Choroid plexus epithelial cell (primary cell): ENCODE measurements around the gene ARSJ.

Experiments used
- DNase-seq: peaks from one replicate; pipeline ENCODE4 v3.0.0-alpha.2; 2010; ENCODE audit warnings: low read depth
- H3K4me3 ChIP-seq: 2 replicates; pipeline ENCODE4 v1.5.1; 2011; ENCODE audit warnings: low read depth, mild to moderate bottlenecking, control low read depth, low read length, moderate library complexity
- TF ChIP-seq, protein P1 (sequence below): conservative IDR thresholded peaks from 2 replicates; pipeline ENCODE4 v1.5.1; 2011; ENCODE audit warnings: low read depth, mild to moderate bottlenecking, control low read depth, inconsistent platforms, low read length, moderate library complexity

Gene ARSJ

DNA sequence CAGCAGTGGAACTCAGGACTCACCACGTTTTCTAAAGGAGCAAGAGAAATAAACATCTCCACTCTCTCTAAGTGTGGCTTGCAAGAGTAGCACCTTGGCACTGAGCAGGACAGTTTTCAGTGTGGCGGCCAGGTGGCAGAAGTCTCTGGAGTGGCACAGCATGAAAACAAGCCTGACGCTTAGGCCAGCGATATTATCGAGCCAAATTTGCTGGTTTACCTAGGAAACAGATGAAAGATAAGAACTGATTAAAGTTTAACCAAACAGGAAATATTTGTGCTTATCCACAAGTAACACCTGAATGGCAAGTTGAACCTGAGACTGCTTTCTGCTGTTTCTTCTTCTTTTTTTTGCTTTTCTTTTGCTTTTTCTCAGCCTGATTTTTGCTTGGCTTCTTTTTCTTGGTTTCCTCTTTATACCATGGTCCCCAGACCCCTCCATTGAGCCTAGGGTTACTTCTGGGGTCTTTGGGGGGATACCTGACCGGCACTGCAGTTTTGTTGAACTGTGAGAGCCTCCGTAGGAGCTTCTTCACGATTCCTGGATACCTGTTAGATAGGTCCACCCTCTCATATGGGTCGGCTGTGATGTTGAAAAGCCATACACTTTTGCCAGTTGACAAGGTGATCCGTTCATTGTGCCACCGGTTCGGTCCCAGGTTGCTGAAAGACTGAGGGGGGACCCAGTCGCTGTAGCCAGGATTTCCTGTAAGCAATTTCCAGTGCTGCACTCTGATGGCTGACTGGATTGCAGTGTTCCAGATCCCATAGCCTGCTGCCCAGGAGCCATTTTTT is 77.3 kb downstream of the ARSJ start:
- DNase-seq, result no peak
- no peak overlapping the region for H3K4me3 ChIP-seq
- TF ChIP-seq, protein P1, sequence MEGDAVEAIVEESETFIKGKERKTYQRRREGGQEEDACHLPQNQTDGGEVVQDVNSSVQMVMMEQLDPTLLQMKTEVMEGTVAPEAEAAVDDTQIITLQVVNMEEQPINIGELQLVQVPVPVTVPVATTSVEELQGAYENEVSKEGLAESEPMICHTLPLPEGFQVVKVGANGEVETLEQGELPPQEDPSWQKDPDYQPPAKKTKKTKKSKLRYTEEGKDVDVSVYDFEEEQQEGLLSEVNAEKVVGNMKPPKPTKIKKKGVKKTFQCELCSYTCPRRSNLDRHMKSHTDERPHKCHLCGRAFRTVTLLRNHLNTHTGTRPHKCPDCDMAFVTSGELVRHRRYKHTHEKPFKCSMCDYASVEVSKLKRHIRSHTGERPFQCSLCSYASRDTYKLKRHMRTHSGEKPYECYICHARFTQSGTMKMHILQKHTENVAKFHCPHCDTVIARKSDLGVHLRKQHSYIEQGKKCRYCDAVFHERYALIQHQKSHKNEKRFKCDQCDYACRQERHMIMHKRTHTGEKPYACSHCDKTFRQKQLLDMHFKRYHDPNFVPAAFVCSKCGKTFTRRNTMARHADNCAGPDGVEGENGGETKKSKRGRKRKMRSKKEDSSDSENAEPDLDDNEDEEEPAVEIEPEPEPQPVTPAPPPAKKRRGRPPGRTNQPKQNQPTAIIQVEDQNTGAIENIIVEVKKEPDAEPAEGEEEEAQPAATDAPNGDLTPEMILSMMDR, result no peak

- TF ChIP-seq, protein P1, result no peak
- no peak overlapping the region for H3K4me3 ChIP-seq
- no peak for DNase-seq
Measured at GRCh38 chr4:113899271-113900070, 80.0 kb downstream of the ARSJ start.

DNA sequence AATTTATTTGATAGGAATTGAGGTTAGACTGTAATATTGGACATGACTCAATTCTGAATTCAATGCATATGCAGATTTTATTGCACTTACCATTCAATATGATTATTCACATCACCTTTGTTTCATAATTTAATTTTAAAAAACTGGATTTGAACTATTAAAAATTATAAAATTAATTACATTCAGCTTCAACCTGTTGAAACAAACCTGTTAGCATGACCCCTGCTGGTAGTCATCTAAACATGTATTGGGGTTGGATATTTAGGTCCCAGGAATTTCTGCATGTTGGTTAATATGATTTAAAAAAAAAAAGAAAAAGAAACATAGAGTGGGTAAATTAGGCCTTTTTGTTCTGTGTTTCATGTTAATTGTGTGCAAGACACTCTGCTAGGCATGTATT is 85.9 kb downstream of the ARSJ start:
- TF ChIP-seq, protein P1, result peak; percentile 44
- H3K4me3 ChIP-seq, result no peak overlapping the region
- peak; percentile 56 for DNase-seq

- no peak overlapping the region for H3K4me3 ChIP-seq
- TF ChIP-seq, protein P1, result no peak
- DNase-seq, result no peak
Measured at GRCh38 chr4:113888006-113888405, 91.4 kb downstream of the ARSJ start.

GRCh38 chr4:113885291-113885690 is 94.2 kb downstream of the ARSJ start:
- no peak for DNase-seq
- no peak overlapping the region for H3K4me3 ChIP-seq
- TF ChIP-seq, protein P1, result no peak

- H3K4me3 ChIP-seq, result no peak overlapping the region
- TF ChIP-seq, protein P1, result no peak
- no peak for DNase-seq
Measured at GRCh38 chr4:113884655-113885054, 94.8 kb downstream of the ARSJ start.

DNA sequence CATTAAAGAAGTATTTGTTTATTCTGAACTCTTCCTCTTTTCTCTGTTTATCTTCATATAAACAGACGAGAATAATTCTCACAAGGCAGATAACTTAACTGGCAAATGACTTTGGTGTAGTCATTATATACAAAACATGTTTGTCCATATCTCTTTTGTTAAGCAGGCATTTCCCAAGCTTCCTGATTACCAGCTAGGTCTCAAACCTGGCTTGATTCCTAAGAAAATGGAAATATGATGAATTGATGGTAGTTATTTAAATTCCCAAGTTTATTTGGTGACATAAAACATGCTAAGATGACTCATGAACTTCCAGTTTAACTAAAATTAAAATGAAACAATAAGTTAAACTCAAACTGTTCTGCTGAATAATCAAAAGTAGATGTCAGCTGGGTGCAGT is 96.8 kb downstream of the ARSJ start:
- DNase-seq, result no peak
- TF ChIP-seq, protein P1, result no peak

More for the DNA sequence above, 96.8 kb downstream of the ARSJ start:
- H3K4me3 ChIP-seq, result no peak overlapping the region
